NCI-H446 treated with DMSO at 0.1 percent for 48 hours (cell line): ENCODE measurements around the gene KCNH4.

Experiments
- DNase-seq: peaks from one replicate; lab custom pipeline; 2025; lab: John Stamatoyannopoulos, UW

KCNH4 gene

GRCh38 chr17:42136654-42137051 is 44.3 kb downstream of the KCNH4 start:
- no peak for DNase-seq

GRCh38 chr17:42135664-42136653 is 45.0 kb downstream of the KCNH4 start:
- no peak for DNase-seq

DNA sequence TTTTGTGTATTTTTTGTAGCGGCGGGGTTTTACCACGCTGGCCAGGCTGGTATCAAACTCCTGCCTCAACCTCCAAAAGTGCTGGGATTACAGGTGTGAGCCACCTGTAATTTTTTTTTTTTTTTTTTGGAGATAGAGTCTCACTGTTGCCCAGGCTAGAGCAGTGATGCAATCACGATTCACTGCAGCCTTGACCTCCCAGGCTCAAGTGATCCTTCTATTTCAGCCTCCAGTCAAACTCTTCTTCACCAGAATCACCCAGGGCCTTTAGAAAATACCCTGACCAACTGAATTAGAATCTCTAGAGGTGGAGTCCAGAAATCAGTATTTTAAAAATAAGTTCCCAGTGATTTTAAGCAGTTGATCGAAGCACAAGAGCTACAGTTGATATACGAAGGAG is 45.8 kb downstream of the KCNH4 start:
- DNase-seq, result no peak

DNA sequence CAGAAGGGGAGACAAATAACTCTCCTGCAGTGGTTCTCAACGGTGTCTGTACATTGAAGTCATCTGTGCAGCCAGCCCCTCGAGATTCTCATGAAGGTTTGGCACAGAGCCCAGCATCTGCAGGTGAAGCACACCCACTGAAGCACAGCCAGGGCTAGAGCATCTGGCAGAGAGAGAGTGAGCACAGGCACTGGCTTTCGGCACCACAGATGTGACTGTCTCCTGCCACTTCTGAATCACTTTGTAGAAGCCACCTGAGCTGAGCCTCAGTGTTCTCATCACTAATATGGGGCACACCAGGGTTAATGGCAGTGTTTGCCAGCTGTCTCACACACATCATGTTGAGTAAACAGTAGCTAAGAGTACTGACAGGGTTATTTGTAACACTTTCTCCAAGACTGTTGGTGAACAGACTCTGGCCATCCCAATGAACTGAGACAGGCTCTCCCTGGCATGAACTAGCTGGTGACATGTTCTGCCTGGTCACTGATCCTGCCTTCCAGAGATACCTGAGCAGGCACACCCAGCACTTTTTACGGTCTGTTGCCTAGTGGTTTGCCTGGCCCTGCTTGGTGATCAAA is 47.4 kb downstream of the KCNH4 start:
- DNase-seq, result no peak

- no peak for DNase-seq
These were observed 48.0 kb downstream of the KCNH4 start for GRCh38 chr17:42132941-42133340.

DNA sequence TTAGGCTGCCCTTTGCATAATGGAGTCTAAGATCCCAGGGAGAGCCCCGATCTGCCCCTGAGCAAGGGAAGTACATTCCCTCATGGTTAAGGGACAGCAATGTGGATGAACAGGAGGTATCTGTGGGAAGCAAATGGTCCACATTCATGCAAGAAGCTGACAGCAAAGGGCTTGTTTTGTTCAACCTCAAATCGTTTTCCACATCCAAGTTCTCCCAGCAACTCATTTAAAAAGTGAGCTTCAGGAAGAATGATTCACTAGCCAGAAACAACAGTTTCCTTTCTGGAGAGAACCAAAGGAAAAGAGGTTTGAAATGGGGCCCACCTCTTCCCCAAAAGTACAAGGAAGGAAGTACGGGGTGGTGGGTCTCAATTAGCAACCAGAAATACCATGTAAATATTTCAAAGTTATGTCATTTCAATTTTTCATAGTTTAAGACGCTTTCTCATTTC is 48.9 kb downstream of the KCNH4 start:
- no peak for DNase-seq

GRCh38 chr17:42131232-42131631 is 49.7 kb downstream of the KCNH4 start:
- no peak for DNase-seq

DNA sequence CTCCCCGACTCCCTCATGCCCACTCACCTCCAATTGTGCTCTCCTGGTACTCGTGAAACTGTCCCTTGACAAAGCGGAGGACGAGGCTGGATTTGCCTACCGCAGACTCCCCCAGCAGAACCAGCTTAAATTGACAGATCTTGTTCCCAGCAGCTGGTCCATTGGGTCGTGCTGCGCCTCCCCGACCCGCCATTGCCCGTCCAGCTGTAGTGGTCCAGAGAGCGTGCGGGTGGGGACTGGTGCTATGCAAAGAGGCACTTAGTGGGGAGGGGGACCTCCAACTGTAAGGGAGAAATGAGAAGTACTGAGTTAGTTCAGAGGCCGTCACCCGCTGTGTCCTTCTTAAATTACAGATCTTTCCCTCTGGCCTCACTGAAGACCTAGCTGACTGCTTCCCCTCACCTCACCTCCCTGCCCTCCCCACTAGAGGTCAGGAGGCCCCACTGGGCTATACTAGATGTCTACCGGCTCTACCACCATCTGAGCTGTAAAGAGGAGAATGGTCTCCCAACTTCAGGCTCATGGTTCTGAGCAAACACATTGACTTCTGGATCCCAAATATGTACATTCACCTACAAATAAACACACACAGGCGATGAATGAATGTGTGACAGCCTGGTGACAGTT is 50.5 kb downstream of the KCNH4 start:
- DNase-seq, result no peak

GRCh38 chr17:42129109-42129837 is 51.7 kb downstream of the KCNH4 start:
- no peak for DNase-seq

DNA sequence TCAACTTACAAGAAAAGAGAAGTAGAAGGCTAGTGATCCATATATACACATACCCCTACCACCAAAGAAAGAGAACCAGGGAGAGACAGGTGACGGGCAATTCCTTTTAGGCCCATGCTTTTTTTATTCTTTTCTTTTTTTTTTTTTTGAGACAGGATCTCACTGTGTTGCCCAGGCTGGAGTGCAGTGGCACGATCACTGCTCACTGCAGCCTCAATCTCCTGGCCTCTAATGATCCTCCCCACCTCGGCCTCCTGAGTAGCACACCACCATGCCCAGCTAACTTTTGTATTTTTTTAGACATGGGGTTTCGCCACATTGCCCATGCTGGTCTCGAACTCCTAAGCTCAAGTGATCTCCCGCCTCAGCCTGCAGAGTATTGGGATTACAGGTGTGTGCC is 53.5 kb downstream of the KCNH4 start:
- no peak for DNase-seq

- no peak for DNase-seq
These were observed 54.1 kb downstream of the KCNH4 start for GRCh38 chr17:42126836-42127235.

DNA sequence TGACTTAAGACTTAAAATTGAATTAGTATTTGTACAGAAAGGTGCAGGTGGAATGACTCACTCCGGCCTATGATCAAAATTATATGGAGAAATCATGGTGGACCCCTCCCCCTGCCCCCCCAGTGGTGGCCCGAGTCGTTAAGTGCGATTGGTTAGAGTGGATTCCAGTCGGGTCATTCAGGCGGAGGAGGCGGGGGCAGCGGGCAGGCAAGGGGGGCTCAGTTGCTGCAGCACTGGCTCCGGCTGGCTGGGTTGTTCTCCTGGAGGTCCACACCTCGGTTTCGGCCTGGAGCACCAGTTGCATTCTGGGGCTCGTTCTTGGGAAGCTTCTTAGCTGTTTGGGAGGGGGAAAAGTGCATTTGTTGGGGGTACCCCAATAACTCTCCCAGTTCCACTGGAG is 55.4 kb downstream of the KCNH4 start:
- DNase-seq, result no peak

DNA sequence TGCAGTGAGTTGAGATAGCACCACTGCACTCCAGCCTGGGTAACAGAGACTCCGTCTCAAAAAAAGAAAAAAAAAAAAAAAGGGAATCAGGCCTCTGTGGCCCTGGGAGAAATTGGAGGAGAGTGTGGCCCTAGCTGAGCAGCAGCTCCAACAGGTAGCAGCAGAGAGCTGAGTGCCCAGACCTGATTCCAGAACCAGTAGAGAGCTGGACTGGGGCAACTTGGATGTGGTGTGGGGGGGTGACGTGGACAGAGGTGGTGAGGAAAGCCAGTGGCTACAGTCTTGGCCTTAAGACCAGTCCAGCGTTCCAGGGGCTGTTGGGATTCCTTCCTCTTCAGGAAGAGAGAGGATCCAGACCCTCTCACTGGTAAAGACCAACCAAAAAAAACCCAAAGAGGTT is 56.7 kb downstream of the KCNH4 start:
- DNase-seq, result no peak

DNA sequence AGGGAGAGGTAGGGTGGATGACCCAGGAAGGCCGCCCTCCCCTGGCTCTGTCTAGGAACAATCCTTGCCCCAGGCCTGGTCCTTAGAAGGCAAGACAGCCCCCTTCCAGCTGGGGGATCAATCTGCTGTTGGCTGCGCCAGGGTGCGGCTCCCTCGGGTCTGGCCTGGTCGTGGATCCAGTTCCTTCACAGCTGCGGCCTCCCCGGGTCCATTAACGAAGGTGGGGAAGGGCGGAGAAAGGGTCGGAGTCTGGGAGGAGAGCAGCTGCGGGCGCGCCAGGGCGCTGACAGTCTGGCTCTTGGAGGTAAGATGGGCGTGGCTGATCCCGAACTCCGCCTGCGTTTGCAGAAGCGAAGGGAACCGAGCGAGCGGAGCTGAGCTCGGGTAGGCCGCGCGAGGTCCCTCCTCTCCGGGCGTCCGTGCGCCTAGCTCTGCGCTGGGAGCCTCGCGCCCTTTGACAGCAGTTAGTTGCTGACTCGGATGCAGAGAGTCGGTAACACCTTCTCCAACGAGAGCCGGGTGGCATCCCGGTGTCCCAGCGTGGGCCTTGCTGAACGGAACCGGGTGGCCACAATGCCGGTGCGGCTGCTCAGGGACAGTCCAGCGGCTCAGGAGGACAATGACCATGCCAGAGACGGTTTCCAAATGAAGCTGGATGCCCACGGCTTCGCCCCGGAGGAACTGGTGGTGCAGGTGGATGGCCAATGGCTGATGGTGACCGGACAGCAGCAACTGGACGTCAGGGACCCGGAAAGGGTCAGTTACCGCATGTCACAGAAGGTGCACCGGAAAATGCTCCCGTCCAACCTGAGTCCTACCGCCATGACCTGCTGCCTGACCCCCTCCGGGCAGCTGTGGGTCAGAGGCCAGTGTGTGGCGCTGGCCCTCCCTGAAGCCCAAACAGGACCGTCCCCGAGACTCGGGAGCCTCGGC is 58.3 kb downstream of the KCNH4 start, which contains the start of gene HSPB9:
Gene HSPB9 (plus strand): TSS at position 434 of the 933 bp plus-strand sequence. CDS start 47 bp downstream, at position 481.
- DNase-seq, result no peak

DNA sequence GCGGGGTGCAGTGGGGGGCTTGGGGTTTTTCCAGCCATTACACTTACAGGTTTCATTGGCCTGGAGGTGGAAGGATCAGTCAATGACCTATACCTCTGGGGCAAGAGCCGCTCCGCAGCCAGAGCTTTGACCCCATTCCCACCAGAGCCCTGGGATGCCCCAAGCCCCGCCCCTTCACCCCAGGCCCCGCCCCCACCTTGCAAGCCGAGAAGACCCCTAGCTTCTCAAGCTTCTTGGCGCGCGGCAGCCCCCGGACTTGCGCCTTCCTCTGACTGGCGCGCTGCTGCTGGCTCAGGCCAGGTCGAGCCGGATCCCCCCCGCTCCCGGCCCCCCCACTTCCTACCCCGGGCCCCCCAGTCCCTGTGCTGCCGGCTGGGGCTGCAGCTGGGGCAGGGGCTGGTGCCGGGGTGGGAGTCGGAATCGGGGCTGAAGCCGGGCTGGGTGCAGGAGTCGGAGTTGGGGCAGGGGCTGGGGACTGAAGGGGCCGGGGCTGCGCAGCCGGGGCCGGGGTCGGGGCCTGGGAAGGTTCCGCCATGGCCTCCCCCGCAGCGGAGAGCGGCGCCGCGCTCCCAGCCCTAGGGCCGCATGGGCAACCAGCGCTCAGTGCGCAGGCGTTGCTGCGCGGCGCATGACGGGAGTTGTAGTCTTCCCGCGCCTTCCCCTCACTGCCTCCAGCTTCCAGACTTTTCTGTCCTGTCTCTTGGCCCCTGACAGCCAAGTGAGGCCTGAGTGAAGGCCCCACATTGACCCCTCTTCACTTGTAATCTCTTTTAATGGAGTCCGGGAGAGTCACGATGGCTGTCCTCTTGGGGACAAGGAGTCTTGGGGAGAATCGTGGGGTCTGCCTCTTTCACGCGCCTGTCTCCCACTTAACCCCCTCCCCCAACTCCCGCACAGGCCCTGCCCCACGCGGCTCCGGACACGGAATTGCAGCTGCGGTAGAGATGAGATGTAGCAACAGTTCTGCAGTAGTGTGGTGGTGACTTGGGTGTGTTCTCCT is 59.9 kb downstream of the KCNH4 start, which contains the start of gene KAT2A:
Gene KAT2A (minus strand): TSS at position 598 of the 1,000 bp plus-strand sequence. CDS start 63 bp downstream, at position 535.
- peak; percentile 22 for DNase-seq

DNA sequence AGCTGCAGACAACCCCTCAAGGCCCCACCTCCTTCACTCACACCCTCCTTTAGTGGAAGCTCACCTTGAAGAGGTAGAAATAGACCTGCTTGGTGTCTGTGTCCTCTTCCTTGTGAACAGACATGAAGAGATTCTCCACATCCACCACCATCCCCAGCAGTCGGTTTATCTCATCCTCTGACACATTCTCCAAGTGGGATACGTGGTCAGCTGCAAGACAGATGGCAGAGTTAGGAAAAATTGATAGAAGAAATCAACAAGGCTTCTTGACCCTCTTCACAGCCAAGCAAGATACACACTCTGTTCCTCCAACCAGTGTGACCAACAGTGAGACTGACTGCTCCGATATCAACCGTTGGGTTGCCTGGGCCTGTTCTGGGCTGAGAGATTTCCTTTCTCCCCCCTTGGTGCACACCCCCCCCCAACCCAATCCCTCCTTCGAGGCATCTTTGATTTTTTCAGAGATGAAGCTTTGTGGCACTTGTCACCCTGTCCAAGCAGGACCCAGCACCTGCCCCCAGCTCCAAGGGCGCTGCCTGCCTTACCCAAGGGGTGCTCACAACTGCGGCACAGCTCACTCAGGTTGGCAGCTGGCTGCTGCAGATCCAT is 60.7 kb downstream of the KCNH4 start:
- no peak for DNase-seq

GRCh38 chr17:42119301-42119700 is 61.6 kb downstream of the KCNH4 start:
- no peak for DNase-seq

- no peak for DNase-seq
These were observed 62.4 kb downstream of the KCNH4 start for GRCh38 chr17:42118545-42118944.

GRCh38 chr17:42118126-42118510 is 62.8 kb downstream of the KCNH4 start:
- DNase-seq, result no peak
